Natural killer cell (primary cell): ENCODE data around the gene NOTCH4. TPM values are rescaled to one million over a fixed set of nuclear protein-coding genes. Genes with fewer than 3 reads are reported as not detected.
"Not testable (repeated sequence)": the region's sequence is repeated elsewhere in the genome, so short reads cannot be mapped to it uniquely, and the experiment has no call there.

Source experiments
- ATAC-seq, 3 donors: fragments of 150-1000 bp in 2 of 3; fragments of 200-7000 bp in 1 of 3; cut with Tn5 transposase; 1 replicate in 1 of 3; 2 replicates in 2 of 3; pipeline ENCODE4 v1.10.0; 2021; ENCODE audit warnings: mild to moderate bottlenecking in 2 of 3, moderate library complexity in 2 of 3
- DNase-seq, 2 donors: peaks; one replicate each; pipeline versions ENCODE4 v3.0.0 to v3.0.0-alpha.2; 2013 to 2021; ENCODE audit warnings: mixed read lengths in 1 of 2
- H3K27ac ChIP-seq: one replicate; pipeline ENCODE4 v1.5.1; 2013; ENCODE audit warnings: mild to moderate bottlenecking, low read length
- H3K27me3 ChIP-seq: one replicate; pipeline ENCODE4 v1.6.1; 2013; ENCODE audit warnings: low read length; ENCODE audit not compliant: control insufficient read depth, insufficient read depth
- H3K36me3 ChIP-seq: one replicate; pipeline ENCODE4 v1.6.1; 2013; ENCODE audit warnings: low read length; ENCODE audit not compliant: control insufficient read depth, insufficient read depth
- H3K4me1 ChIP-seq: one replicate; pipeline ENCODE4 v1.6.1; 2013; ENCODE audit warnings: low read length; ENCODE audit not compliant: control insufficient read depth, insufficient read depth
- H3K4me3 ChIP-seq: one replicate; pipeline ENCODE4 v1.5.1; 2013; ENCODE audit warnings: low read length
- H3K9me3 ChIP-seq: one replicate; pipeline ENCODE4 v1.6.1; 2013; ENCODE audit warnings: low read length; ENCODE audit not compliant: control insufficient read depth, insufficient read depth
- H3K27ac Mint-ChIP-seq, 2 donors: one replicate each; pipeline ENCODE4 v1.8.0; 2022; ENCODE audit warnings: mild to moderate bottlenecking in 2 of 2, mixed read lengths in 2 of 2, moderate library complexity in 1 of 2
- H3K27me3 Mint-ChIP-seq, 2 donors: one replicate each; pipeline ENCODE4 v1.8.0; 2022; ENCODE audit warnings: low read depth in 2 of 2, mixed read lengths in 2 of 2
- H3K36me3 Mint-ChIP-seq: one replicate; pipeline ENCODE4 v1.8.0; 2022; ENCODE audit warnings: mixed read lengths
- H3K4me1 Mint-ChIP-seq, 2 donors: one replicate each; pipeline ENCODE4 v1.8.0; 2022; ENCODE audit warnings: mixed read lengths in 2 of 2
- H3K4me3 Mint-ChIP-seq: one replicate; pipeline ENCODE4 v1.8.0; 2022; ENCODE audit warnings: mild to moderate bottlenecking, moderate library complexity, mixed read lengths
- H3K9me3 Mint-ChIP-seq, 2 donors: one replicate each; pipeline ENCODE4 v1.8.0; 2022; ENCODE audit warnings: mixed read lengths in 2 of 2
- WGBS: methylation state at CpG from one replicate; pipeline ENCODE4 v1.1.7; 2013; ENCODE audit warnings: missing lambda C conversion rate; ENCODE audit not compliant: insufficient coverage; 5-methylcytosine and 5-hydroxymethylcytosine counted together
- intact Hi-C: fragments of 100-400 bp; cut with micrococcal nuclease; formaldehyde crosslinking; loops from one replicate; pipeline ENCODE4 v1.14.2; 2022
- total RNA-seq, 4 donors: library from RNA; stranded (reverse); fragments of 120-200 nt in 1 of 4; gene quantifications; one replicate each; pipeline versions ENCODE4 v1.2.3 to v1.2.4, GENCODE V29; 2013 to 2022
- TF ChIP-seq, protein P1 (sequence below): fragments of 200-600 bp; IDR thresholded peaks from one replicate; pipeline ENCODE4 v1.8.0; 2022; ENCODE audit warnings: antibody characterized with exemption

Gene NOTCH4
- total RNA-seq, 3 donors from 2014 or later (not counting 1 experiment from before 2014, with no cell fraction given) = 2.6 to 4.8 (median 2.7) TPM

DNA sequence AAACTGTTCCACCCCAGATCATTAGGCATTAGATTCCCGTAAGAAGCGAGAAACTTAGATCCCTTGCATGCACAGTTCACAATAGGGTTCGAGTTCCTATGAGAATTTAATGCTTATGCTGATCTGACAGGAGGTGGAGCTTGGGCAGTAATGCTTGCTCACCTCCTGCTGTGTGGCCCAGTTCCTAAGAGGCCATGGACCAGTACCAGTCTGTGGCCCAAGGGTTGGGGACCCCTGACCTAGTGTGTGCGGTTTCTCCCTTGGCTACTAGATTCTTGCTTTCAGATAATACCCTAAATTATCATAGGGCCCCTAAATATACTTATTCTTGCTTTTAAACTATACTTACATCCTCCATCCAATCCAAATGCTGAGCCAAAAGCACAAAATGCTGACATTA is 29.5 kb downstream of the NOTCH4 start:
- Histone ChIP-seq H3K4me3 (no peak overlapping the region), H3K4me1 (peaks cover 67% of the 10 kb centered on the region), H3K27me3 (no peaks in the 10 kb centered on the region), H3K36me3 (peaks cover 7% of the 10 kb centered on the region), H3K9me3 (no peaks in the 10 kb centered on the region), H3K27ac (peak overlapping the region; percentile 82)
- DNase-seq = no peak
- no peaks in the 10 kb centered on the region for H3K9me3 Mint-ChIP-seq
- H3K4me3 Mint-ChIP-seq = peak overlapping the region; percentile 98
- H3K27ac Mint-ChIP-seq = peak overlapping the region; percentile 99
- TF ChIP-seq, protein P1, sequence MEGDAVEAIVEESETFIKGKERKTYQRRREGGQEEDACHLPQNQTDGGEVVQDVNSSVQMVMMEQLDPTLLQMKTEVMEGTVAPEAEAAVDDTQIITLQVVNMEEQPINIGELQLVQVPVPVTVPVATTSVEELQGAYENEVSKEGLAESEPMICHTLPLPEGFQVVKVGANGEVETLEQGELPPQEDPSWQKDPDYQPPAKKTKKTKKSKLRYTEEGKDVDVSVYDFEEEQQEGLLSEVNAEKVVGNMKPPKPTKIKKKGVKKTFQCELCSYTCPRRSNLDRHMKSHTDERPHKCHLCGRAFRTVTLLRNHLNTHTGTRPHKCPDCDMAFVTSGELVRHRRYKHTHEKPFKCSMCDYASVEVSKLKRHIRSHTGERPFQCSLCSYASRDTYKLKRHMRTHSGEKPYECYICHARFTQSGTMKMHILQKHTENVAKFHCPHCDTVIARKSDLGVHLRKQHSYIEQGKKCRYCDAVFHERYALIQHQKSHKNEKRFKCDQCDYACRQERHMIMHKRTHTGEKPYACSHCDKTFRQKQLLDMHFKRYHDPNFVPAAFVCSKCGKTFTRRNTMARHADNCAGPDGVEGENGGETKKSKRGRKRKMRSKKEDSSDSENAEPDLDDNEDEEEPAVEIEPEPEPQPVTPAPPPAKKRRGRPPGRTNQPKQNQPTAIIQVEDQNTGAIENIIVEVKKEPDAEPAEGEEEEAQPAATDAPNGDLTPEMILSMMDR = no peak
- ATAC-seq = no peak
- H3K36me3 Mint-ChIP-seq = no peaks in the 10 kb centered on the region
- H3K27me3 Mint-ChIP-seq = no peaks in the 10 kb centered on the region
- intact Hi-C loops = loop anchor here (10.0 kb wide), 1 partner anchor 220 kb away; the partner anchor contains the start of gene DXO
- 97% methylated on average over 4 of the region's 4 CpGs for WGBS
- H3K4me1 Mint-ChIP-seq = peaks cover 51 to 73% of the 10 kb centered on the region in 2 donors

DNA sequence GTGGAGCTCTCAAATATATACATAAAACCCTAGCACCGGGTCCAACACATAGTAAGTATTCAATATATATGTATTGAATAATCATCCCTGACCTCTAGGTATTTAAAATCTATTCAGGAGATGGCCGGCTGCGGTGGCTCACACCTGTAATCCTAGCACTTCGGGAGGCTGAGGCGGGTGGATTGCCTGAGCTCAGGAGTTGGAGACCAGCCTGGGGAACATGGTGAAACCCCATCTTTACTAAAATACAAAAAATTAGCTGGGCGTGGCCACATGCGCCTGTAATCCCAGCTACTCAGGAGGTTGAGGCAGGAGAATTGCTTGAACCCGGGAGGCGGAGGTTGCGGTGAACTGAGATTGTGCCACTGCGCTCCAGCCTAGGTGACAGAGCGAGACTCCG is 30.8 kb downstream of the NOTCH4 start:
- H3K9me3 ChIP-seq, DNase-seq, H3K27me3 Mint-ChIP-seq, ATAC-seq, H3K36me3 Mint-ChIP-seq, H3K9me3 Mint-ChIP-seq, H3K27me3 ChIP-seq, H3K36me3 ChIP-seq: not testable (repeated sequence)
- Histone ChIP-seq H3K4me1 (peaks cover 80% of the 10 kb centered on the region), H3K4me3 (peak overlapping the region; percentile 69), H3K27ac (peak overlapping the region; percentile 99)
- Mint-ChIP-seq H3K4me1 (peaks cover 62 to 84% of the 10 kb centered on the region in 2 donors), H3K27ac (peak overlapping the region; percentile 99), H3K4me3 (peak overlapping the region; percentile 94)
- WGBS = 71% methylated on average over 8 of the region's 13 CpGs
- intact Hi-C loops = loop anchor here (10.0 kb wide), 1 partner anchor 218 kb away; the partner anchor contains the start of gene DXO

DNA sequence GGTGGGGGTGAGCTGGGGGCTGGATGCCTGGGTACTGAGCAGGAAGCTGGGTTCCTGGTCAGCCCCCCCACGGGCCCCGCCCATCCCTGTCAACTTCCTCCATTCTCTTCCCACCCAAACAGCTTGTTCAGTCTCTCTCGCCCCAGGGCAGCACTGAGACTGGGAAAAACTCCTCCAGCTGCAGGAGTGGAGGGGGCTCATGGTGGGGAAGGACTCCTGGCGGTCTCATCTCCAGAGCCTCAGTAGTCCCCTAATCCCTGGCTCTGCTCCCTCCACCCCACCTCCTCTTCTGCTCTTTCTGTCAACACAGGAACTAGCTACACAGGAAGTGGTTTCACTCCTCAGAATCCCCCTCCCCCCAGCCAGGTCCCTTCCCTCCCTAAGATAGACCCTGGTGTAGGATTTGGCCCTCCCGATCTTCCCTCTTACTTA is 31.2 kb downstream of the NOTCH4 start, which contains the start of gene GPSM3:
Gene GPSM3 (minus strand): TSS at position 36 of the 432 bp plus-strand sequence. CDS start 130 bp downstream, outside the sequence.
- Mint-ChIP-seq H3K4me3 (peak within 1 kb of the TSS; percentile 94), H3K27me3 (no peaks in the 10 kb centered on the region), H3K4me1 (peaks cover 66 to 86% of the 10 kb centered on the region in 2 donors), H3K27ac (peak within 1 kb of the TSS; percentile 99), H3K36me3 (peaks cover 1% of the 10 kb centered on the region), H3K9me3 (no peaks in the 10 kb centered on the region)
- TF ChIP-seq, protein P1 = no peak
- H3K4me3 ChIP-seq = peak within 1 kb of the TSS; percentile 69
- intact Hi-C loops = loop anchor here (10.0 kb wide), 1 partner anchor 218 kb away; the partner anchor contains the start of gene DXO
- H3K36me3 ChIP-seq = peaks cover 10% of the 10 kb centered on the region
- peak; percentile 50 to 83 for DNase-seq
- WGBS = 0% methylated on average over 4 of the region's 5 CpGs
- H3K27ac ChIP-seq = peak within 1 kb of the TSS; percentile 99
- ATAC-seq = no peak
- H3K4me1 ChIP-seq = peaks cover 85% of the 10 kb centered on the region
- no peaks in the 10 kb centered on the region for H3K27me3 ChIP-seq
- no peaks in the 10 kb centered on the region for H3K9me3 ChIP-seq

DNA sequence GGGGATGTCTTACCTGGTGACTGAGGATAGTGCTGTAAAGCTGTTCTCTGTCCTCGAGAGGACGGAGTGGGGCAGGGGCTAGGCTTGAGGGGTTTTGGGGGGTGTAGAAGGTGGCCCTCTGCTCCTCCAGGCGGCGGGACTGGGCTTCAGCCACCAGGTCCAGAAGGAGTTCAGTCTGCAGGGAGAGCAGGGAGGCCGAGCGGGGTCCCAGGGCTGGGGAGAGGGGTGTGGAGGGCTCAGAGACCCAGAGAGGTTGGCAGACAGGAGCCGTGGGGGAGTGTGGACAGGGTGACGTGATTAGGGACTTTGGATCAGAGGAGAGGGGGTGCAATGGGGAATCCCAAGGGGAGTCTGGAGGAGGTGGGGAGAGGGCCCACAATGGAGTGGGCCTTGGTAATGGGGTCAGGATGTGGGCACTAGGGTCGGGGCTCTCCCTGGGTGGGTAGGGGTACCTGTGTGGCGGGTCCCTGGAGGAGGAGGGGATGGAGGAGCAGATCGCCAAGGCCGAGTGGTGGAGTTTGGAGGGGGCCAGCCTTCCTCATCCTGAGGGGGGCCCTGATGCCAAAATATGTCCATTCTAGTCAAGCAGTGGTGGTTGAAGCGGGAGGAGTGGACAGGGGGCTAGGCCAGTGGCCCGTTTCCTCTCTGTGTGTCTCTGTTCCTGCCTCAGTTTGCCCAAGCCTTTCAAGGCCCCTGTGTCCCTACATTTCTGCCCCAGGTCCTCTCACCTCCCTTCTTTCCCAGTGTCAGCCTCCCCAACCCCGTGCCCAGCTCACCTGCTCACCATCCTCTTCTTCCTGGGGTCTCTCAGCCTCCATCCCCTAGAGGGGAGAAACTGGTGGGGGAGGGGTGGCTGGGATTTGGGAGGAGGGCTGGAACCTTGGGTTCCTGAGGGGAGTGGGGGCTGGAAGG is 31.9 kb downstream of the NOTCH4 start:
- Mint-ChIP-seq H3K4me3 (peak overlapping the region; percentile 94), H3K27ac (peak overlapping the region; percentile 99), H3K9me3 (no peaks in the 10 kb centered on the region), H3K27me3 (no peaks in the 10 kb centered on the region), H3K36me3 (peaks cover 8% of the 10 kb centered on the region), H3K4me1 (peaks cover 70 to 90% of the 10 kb centered on the region in 2 donors)
- Histone ChIP-seq H3K27me3 (no peaks in the 10 kb centered on the region), H3K9me3 (no peaks in the 10 kb centered on the region), H3K4me1 (peaks cover 87% of the 10 kb centered on the region), H3K27ac (peak overlapping the region; percentile 99), H3K4me3 (peak overlapping the region; percentile 69), H3K36me3 (peaks cover 17% of the 10 kb centered on the region)
- peak in 1 of 2 donors; percentile 65 for DNase-seq
- no peak for ATAC-seq
- WGBS = 19% methylated on average over 14 of the region's 15 CpGs
- TF ChIP-seq, protein P1 = no peak
- intact Hi-C loops = loop anchor here (10.0 kb wide), 1 partner anchor 217 kb away; the partner anchor contains the start of gene DXO
